Stomach (tissue), 9 donors: Measurements from ENCODE around the gene NALCN. TPM values are rescaled to one million over a fixed set of nuclear protein-coding genes. Genes with fewer than 3 reads are reported as not detected.

Experiments
- DNase-seq, 2 donors: peaks; one replicate each; pipeline versions ENCODE4 v3.0.0 to v3.0.0-alpha.2; 2013 to 2019
- H3K27ac ChIP-seq, 5 donors: fragments of 200-600 bp in 4 of 5; sonication (generic) in 4 of 5; one replicate each; pipeline ENCODE4 v1.5.1; 2013 to 2019; ENCODE audit warnings: mild to moderate bottlenecking in 1 of 5, moderate library complexity in 1 of 5
- H3K27me3 ChIP-seq, 3 donors: fragments of 200-600 bp; sonication (generic); one replicate each; pipeline ENCODE4 v1.5.1; 2017 to 2019; ENCODE audit warnings: mixed run types in 1 of 3
- H3K36me3 ChIP-seq, 4 donors: fragments of 200-600 bp; sonication (generic); 1 replicate in 3 of 4; 2 replicates in 1 of 4; pipeline ENCODE4 v1.5.1; 2016 to 2019
- H3K4me1 ChIP-seq, 4 donors: fragments of 200-600 bp; sonication (generic); one replicate each; pipeline ENCODE4 v1.5.1; 2016 to 2019
- H3K4me3 ChIP-seq, 4 donors: fragments of 200-600 bp; sonication (generic) in 3 of 4; one replicate each; pipeline ENCODE4 v1.5.1; 2016 to 2019; ENCODE audit warnings: mild to moderate bottlenecking in 1 of 4
- H3K9me3 ChIP-seq, 4 donors: fragments of 200-600 bp; sonication (generic); one replicate each; pipeline ENCODE4 v1.5.1; 2016 to 2019
- CTCF ChIP-seq, 7 experiments: fragments of 450-650 bp in 4 of 7; fragments of 200-600 bp in 3 of 7; sonication (generic) in 3 of 7; IDR thresholded peaks; one replicate each; pipeline ENCODE4 v1.5.1; 2016 to 2019; ENCODE audit warnings: antibody characterized with exemption in 7 of 7, control low read depth in 2 of 7, mild to moderate bottlenecking in 1 of 7
- EP300 ChIP-seq: sonication (generic); formaldehyde crosslinking; IDR thresholded peaks from one replicate; pipeline ENCODE4 v1.6.1; 2017; ENCODE audit warnings: antibody characterized with exemption
- POLR2A ChIP-seq, 4 donors: fragments of 450-650 bp; IDR thresholded peaks; one replicate each; pipeline ENCODE4 v1.6.1; 2016; ENCODE audit warnings: antibody characterized with exemption in 4 of 4, control low read depth in 2 of 4, mild to moderate bottlenecking in 1 of 4, moderate library complexity in 1 of 4
- POLR2AphosphoS5 ChIP-seq, 3 donors: sonication (generic); formaldehyde crosslinking; IDR thresholded peaks; one replicate each; pipeline ENCODE4 v1.6.1; 2016; ENCODE audit warnings: antibody characterized with exemption in 3 of 3
- WGBS, 5 donors: extraction: QIAGEN DNeasy Blood & Tissue Kit in 3 of 5; methylation state at CpG; one replicate each; pipeline versions ENCODE4 v1.1.5 to v1.1.7; 2013 to 2018; 5-methylcytosine and 5-hydroxymethylcytosine counted together
- intact Hi-C: fragments of 100-400 bp; cut with DNase I; formaldehyde crosslinking; loops from one replicate; pipeline ENCODE4 v1.15.1; 2023; ENCODE audit warnings: low total_unique reads
- polyA plus RNA-seq, 3 donors: library from polyadenylated mRNA; stranded (reverse); fragments of 200-250 nt; gene quantifications; one replicate each; pipeline ENCODE4 v1.2.3, GENCODE V29; 2013
- total RNA-seq, 5 donors: library from RNA; depleted of rRNA; stranded (reverse); fragments of >200 nt; gene quantifications; one replicate each; pipeline versions ENCODE4 v1.1.0 to v1.2.3, GENCODE V29; 2014 to 2016
- donor health status: healthy with polysubstance abuse.
- donor health status: Bipolar disorder and iron deficiency.
- donor health status: healthy.

NALCN gene
- total and polyA plus RNA-seq, 8 donors, result 0.15 to 2.9 (median 1.2) TPM; not detected in 2

- intact Hi-C loops, result no loop called here
- no peak overlapping the region for H3K27ac ChIP-seq
- WGBS, 5 donors, result 30 to 51% (median 33%) methylated on average over 4 of the region's 4 CpGs
- no peak overlapping the region for H3K4me3 ChIP-seq
- H3K9me3 ChIP-seq, result no peaks in the 10 kb centered on the region
- TF ChIP-seq EP300, result no peak
- no peak for TF ChIP-seq POLR2AphosphoS5 (IDR thresholded peaks at IDR 0.05)
- no peak for TF ChIP-seq CTCF (IDR thresholded peaks at IDR 0.05)
- TF ChIP-seq POLR2A (IDR thresholded peaks at IDR 0.05), result no peak
- DNase-seq, result no peak
- H3K36me3 ChIP-seq, result no peaks in the 10 kb centered on the region
- H3K27me3 ChIP-seq, result no peaks in the 10 kb centered on the region
- H3K4me1 ChIP-seq, result no peaks in the 10 kb centered on the region
Measured at GRCh38 chr13:101178406-101178805, 237.9 kb downstream of the NALCN start.

GRCh38 chr13:101170306-101170705 lies 246.0 kb downstream of the NALCN start:
- Histone ChIP-seq H3K4me3 (no peak overlapping the region), H3K27ac (no peak overlapping the region), H3K9me3 (no peaks in the 10 kb centered on the region), H3K36me3 (no peaks in the 10 kb centered on the region), H3K4me1 (no peaks in the 10 kb centered on the region), H3K27me3 (no peaks in the 10 kb centered on the region)
- intact Hi-C loops, result no loop called here
- 62 to 89% (median 77%) methylated on average over 2 of the region's 2 CpGs for WGBS, 5 donors
- TF ChIP-seq EP300 (no peak), CTCF (IDR thresholded peaks at IDR 0.05) (no peak), POLR2A (IDR thresholded peaks at IDR 0.05) (no peak), POLR2AphosphoS5 (IDR thresholded peaks at IDR 0.05) (no peak)
- no peak for DNase-seq

- Histone ChIP-seq H3K4me1 (no peaks in the 10 kb centered on the region), H3K36me3 (no peaks in the 10 kb centered on the region), H3K4me3 (no peak overlapping the region), H3K27ac (no peak overlapping the region), H3K9me3 (no peaks in the 10 kb centered on the region), H3K27me3 (peaks cover 0 to 22% (median under 1%) of the 10 kb centered on the region in 3 donors)
- no peak for DNase-seq
- 4 to 32% (median 18%) methylated on average over 1 of the region's 1 CpG for WGBS, 5 donors
- no peak for TF ChIP-seq CTCF (IDR thresholded peaks at IDR 0.05)
- no peak for TF ChIP-seq EP300
- no peak for TF ChIP-seq POLR2A (IDR thresholded peaks at IDR 0.05)
- TF ChIP-seq POLR2AphosphoS5 (IDR thresholded peaks at IDR 0.05), result no peak
- intact Hi-C loops, result no loop called here
Measured at GRCh38 chr13:101157261-101157660, 259.0 kb downstream of the NALCN start.

- DNase-seq, result no peak
- Histone ChIP-seq H3K4me1 (no peaks in the 10 kb centered on the region), H3K4me3 (no peak overlapping the region), H3K9me3 (no peaks in the 10 kb centered on the region), H3K27ac (no peak overlapping the region), H3K36me3 (no peaks in the 10 kb centered on the region), H3K27me3 (peaks cover 0 to 22% (median 7%) of the 10 kb centered on the region in 3 donors)
- 45 to 61% (median 55%) methylated on average over 2 of the region's 2 CpGs for WGBS, 5 donors
- TF ChIP-seq CTCF (IDR thresholded peaks at IDR 0.05), result peak in 1 of 7 experiments; percentile 22
- no peak for TF ChIP-seq POLR2A (IDR thresholded peaks at IDR 0.05)
- intact Hi-C loops, result no loop called here
Measured at GRCh38 chr13:101155920-101156319, 260.4 kb downstream of the NALCN start.
